SK-N-SH (cell line): ENCODE data around the gene OR10H5.

Experiments
- CTCF ChIP-seq: fragments of 200-600 bp; sonication (generic); IDR thresholded peaks from 2 replicates; pipeline ENCODE4 v1.6.1; 2017; ENCODE audit warnings: antibody characterized with exemption, mild to moderate bottlenecking, moderate library complexity
- EZH2phosphoT487 ChIP-seq: fragments of 200-600 bp; sonication (generic); IDR thresholded peaks from 2 replicates; pipeline ENCODE4 v1.6.1; 2017; ENCODE audit warnings: low read depth, mixed run types, mild to moderate bottlenecking, antibody characterized with exemption, moderate library complexity, borderline replicate concordance
- GABPA ChIP-seq: IDR thresholded peaks from 2 replicates; pipeline ENCODE4 v1.4.0; 2012; ENCODE audit warnings: low read depth, mild to moderate bottlenecking
- MXI1 ChIP-seq: IDR thresholded peaks from 2 replicates; pipeline ENCODE4 v1.6.1; 2012; ENCODE audit warnings: mild to moderate bottlenecking, low read depth, low read length, improper control_type of control experiment
- RAD21 ChIP-seq: IDR thresholded peaks from 2 replicates; pipeline ENCODE4 v1.6.1; 2012; ENCODE audit warnings: mild to moderate bottlenecking, low read length
- REST ChIP-seq: IDR thresholded peaks from 2 replicates; pipeline ENCODE4 v1.6.1; 2012; ENCODE audit warnings: mild to moderate bottlenecking, low read depth, low read length, moderate library complexity
- SIN3A ChIP-seq: IDR thresholded peaks from 2 replicates; pipeline ENCODE4 v1.6.1; 2012; ENCODE audit warnings: low read depth, mild to moderate bottlenecking, low read length, moderate library complexity, borderline replicate concordance
- SMC3 ChIP-seq: IDR thresholded peaks from 2 replicates; pipeline ENCODE4 v1.6.1; 2012; ENCODE audit warnings: low read depth, low read length, improper control_type of control experiment
- YY1 ChIP-seq: IDR thresholded peaks from 2 replicates; pipeline ENCODE4 v1.4.0; 2012; ENCODE audit warnings: low read depth, mild to moderate bottlenecking
- TF ChIP-seq, protein P1 (sequence below): IDR thresholded peaks from 2 replicates; pipeline ENCODE4 v1.4.0; 2012; ENCODE audit warnings: low read depth, borderline replicate concordance

DNA sequence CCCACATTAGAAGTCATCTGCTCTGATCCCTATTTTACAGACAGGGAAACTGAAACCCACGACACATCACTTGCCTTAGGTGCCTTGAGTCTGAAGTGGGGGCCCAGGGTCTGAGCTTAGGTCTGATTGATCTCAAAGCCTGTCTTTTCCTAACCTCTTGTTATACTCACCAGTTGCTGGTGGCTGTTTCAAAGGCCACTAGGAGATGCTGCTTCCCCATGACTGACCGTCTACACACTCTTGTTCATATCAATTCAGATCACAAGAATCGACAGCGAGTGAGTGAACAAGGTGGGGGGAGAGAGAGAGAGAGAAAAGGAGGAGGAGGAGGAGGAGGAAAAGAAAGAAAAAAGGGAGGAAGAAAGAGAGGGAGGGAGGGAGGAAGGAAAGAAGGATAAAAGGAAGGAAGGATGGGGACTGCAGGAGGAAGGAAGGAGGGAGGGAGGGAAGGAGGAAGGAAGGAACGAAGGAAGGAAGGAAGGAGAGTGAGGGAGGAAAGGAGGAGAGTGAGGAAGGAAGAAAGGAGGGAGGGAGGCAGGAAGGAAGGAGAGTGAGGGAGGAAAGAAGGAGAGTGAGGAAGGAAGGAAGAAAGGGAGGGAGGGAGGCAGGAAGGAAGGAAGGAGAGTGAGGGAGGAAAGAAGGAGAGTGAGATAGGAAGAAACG, 24.7 kb downstream of the OR10H5 start:
- TF ChIP-seq CTCF (no peak), REST (no peak), EZH2phosphoT487 (no peak), GABPA (no peak), MXI1 (no peak), SIN3A (no peak), RAD21 (no peak), YY1 (no peak), SMC3 (no peak)
- TF ChIP-seq, protein P1, sequence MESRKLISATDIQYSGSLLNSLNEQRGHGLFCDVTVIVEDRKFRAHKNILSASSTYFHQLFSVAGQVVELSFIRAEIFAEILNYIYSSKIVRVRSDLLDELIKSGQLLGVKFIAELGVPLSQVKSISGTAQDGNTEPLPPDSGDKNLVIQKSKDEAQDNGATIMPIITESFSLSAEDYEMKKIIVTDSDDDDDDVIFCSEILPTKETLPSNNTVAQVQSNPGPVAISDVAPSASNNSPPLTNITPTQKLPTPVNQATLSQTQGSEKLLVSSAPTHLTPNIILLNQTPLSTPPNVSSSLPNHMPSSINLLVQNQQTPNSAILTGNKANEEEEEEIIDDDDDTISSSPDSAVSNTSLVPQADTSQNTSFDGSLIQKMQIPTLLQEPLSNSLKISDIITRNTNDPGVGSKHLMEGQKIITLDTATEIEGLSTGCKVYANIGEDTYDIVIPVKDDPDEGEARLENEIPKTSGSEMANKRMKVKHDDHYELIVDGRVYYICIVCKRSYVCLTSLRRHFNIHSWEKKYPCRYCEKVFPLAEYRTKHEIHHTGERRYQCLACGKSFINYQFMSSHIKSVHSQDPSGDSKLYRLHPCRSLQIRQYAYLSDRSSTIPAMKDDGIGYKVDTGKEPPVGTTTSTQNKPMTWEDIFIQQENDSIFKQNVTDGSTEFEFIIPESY: no peak
